ENCODE measurements around the gene PHC2. TPM values are rescaled to one million over a fixed set of nuclear protein-coding genes. Genes with fewer than 3 reads are reported as not detected.

PHC2 gene
- total and polyA plus RNA-seq, 9 of the 15 experiments (the other 6 are each of a cell fraction or from before 2014, with no cell fraction given), result 3.1 to 67.6 (median 34.6) TPM

DNA sequence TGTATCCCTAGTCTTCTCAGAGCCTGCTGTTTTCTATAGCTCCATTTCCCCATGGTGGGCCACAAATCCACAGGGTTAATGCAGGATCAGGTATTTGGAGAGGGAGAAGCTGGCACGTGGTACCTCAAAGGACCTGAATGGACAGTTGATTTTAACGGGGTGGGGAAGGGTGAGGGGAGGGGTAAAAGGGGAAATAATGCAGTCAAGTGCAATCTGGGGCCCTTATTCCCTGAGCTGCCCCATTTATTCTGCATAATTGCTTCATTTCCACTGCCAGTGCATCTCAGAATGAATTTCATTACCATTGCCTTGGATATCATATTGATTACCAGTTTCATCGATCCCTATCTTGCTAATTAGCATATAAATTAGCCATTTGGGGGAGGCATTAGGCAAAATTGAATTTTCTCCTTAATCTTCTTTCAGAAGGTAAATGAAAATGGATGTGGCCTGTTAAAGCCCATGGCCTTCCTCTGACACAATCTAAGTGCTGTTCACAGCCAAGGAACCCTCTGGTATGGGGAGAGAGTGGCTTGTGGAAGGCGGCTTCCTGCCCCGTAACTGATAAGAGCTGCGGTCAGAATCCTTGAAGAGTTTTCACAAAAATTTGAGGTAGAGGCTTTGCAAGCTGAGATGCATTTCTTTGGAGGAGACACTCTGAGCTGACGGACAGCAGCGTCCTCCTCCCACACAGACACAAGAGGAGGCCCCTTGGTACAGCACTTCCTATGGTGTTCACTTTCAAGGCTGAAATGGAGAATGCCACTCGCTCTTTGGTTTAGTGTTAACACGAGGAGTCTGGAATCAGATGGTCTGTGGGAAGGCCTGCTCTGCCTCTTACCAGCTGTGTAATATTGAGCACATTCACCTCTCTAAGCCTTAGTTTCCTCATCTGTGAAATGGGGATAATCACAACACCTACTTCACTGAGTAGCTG is 34.4 kb downstream of the PHC2 start (continued):
- no peak for TF ChIP-seq NR2F6 (CRISPR knock-in tag; IDR thresholded peaks at IDR 0.05)
- TF ChIP-seq KLF1 (tag; IDR thresholded peaks at IDR 0.05), result no peak
- peak; percentile 80 for TF ChIP-seq CXXC5 (CRISPR knock-in tag; IDR thresholded peaks at IDR 0.05)
- TF ChIP-seq, protein P1, sequence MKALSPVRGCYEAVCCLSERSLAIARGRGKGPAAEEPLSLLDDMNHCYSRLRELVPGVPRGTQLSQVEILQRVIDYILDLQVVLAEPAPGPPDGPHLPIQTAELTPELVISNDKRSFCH (CRISPR knock-in tag; IDR thresholded peaks at IDR 0.05), result no peak
- TF ChIP-seq, protein P1 (tag; IDR thresholded peaks at IDR 0.05), result no peak
- no peak for TF ChIP-seq XRCC3 (IDR thresholded peaks at IDR 0.05)
- TF ChIP-seq CHD1 (IDR thresholded peaks at IDR 0.05; ENCODE audit: low read length), result no peak
- no peak for TF ChIP-seq PRMT5 (CRISPR knock-in tag; IDR thresholded peaks at IDR 0.05)
- peak; percentile 68 for TF ChIP-seq LEF1 (IDR thresholded peaks at IDR 0.05)
- no peak for TF ChIP-seq MIER1 (IDR thresholded peaks at IDR 0.05; ENCODE audit: low read depth)
- TF ChIP-seq GATA2 (CRISPR knock-in tag; IDR thresholded peaks at IDR 0.05), result peak; percentile 79
- no peak for TF ChIP-seq SETDB1 (IDR thresholded peaks at IDR 0.05; ENCODE audit: low read length)
- no peak for TF ChIP-seq ZNF133 (CRISPR knock-in tag; IDR thresholded peaks at IDR 0.05)
- TF ChIP-seq DACH1 (IDR thresholded peaks at IDR 0.05; ENCODE audit: partially characterized antibody), result no peak
- TF ChIP-seq ETV6 (IDR thresholded peaks at IDR 0.05; ENCODE audit: borderline replicate concordance in 1 of 2, low read depth in 2 of 2, low read length in 1 of 2), result no peak
- TF ChIP-seq ETV6 (CRISPR knock-in tag; IDR thresholded peaks at IDR 0.05; ENCODE audit: borderline replicate concordance), result no peak
- no peak for TF ChIP-seq NCOA1 (IDR thresholded peaks at IDR 0.05; ENCODE audit: low read depth)
- TF ChIP-seq, protein P2, sequence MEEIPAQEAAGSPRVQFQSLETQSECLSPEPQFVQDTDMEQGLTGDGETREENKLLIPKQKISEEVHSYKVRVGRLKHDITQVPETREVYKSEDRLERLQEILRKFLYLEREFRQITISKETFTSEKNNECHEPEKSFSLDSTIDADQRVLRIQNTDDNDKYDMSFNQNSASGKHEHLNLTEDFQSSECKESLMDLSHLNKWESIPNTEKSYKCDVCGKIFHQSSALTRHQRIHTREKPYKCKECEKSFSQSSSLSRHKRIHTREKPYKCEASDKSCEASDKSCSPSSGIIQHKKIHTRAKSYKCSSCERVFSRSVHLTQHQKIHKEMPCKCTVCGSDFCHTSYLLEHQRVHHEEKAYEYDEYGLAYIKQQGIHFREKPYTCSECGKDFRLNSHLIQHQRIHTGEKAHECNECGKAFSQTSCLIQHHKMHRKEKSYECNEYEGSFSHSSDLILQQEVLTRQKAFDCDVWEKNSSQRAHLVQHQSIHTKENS (CRISPR knock-in tag; IDR thresholded peaks at IDR 0.05), result no peak
- TF ChIP-seq, protein P3, sequence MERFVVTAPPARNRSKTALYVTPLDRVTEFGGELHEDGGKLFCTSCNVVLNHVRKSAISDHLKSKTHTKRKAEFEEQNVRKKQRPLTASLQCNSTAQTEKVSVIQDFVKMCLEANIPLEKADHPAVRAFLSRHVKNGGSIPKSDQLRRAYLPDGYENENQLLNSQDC (CRISPR knock-in tag; IDR thresholded peaks at IDR 0.05), result no peak
- no peak for TF ChIP-seq ARHGAP35 (IDR thresholded peaks at IDR 0.05; ENCODE audit: partially characterized antibody)
- peak in 1 of 2 experiments; percentile 33; a peak in 1 of 4 replicates for TF ChIP-seq RAD21 (CRISPR knock-in tag; conservative IDR thresholded peaks at IDR 0.05 in 1 of 2, IDR thresholded peaks at IDR 0.05 in 1 of 2)
- TF ChIP-seq PTTG1 (tag; IDR thresholded peaks at IDR 0.05; ENCODE audit: low read depth), result no peak
- no peak for TF ChIP-seq SMAD1 (IDR thresholded peaks at IDR 0.05; ENCODE audit: low read depth, low read length, partially characterized antibody)
- TF ChIP-seq THAP12 (CRISPR knock-in tag; IDR thresholded peaks at IDR 0.05), result no peak
- no peak for TF ChIP-seq BCL6 (CRISPR knock-in tag; IDR thresholded peaks at IDR 0.05)
- TF ChIP-seq ZBTB7A (IDR thresholded peaks at IDR 0.05; ENCODE audit: borderline replicate concordance, control insufficient read depth, low read depth, low read length), result 0 out of 2 replicates have a peak, but pooled peaks have one; percentile 16

Measured in K562 (cell line).